Measurements from ENCODE around the gene NDUFB7. TPM values are rescaled to one million over a fixed set of nuclear protein-coding genes. Genes with fewer than 3 reads are reported as not detected.

NDUFB7 gene
- total RNA-seq, 1 donor from 2014 or later: 529 TPM

- intact Hi-C loops (cut with DNase I): no loop called here
- ATAC-seq (no peak), DNase-seq (ENCODE audit: missing footprints) (no peak)
Observed at GRCh38 chr19:14533450-14533849, 38.4 kb downstream of the NDUFB7 start.

GRCh38 chr19:14530506-14530905, 41.4 kb downstream of the NDUFB7 start:
- intact Hi-C loops (cut with DNase I): no loop called here
- DNase-seq (ENCODE audit: missing footprints): no peak
- ATAC-seq: no peak

GRCh38 chr19:14530005-14530348, 41.9 kb downstream of the NDUFB7 start:
- intact Hi-C loops (cut with DNase I): no loop called here
- DNase-seq (ENCODE audit: missing footprints) (peak; percentile 86), ATAC-seq (peak; percentile 0)

- peak; percentile 100 for DNase-seq (ENCODE audit: missing footprints)
- intact Hi-C loops (cut with DNase I): no loop called here
- ATAC-seq: peak; percentile 98
Observed at GRCh38 chr19:14529254-14530004, 42.4 kb downstream of the NDUFB7 start, which contains the start of gene TECR. TSS of gene TECR (plus strand) at chr19:14529594. CDS start at chr19:14529697, 103 bp downstream.

GRCh38 chr19:14528419-14529253, 43.2 kb downstream of the NDUFB7 start:
- ATAC-seq (no peak), DNase-seq (ENCODE audit: missing footprints) (no peak)
- intact Hi-C loops (cut with DNase I): no loop called here

GRCh38 chr19:14526423-14526822, 45.4 kb downstream of the NDUFB7 start:
- DNase-seq (ENCODE audit: missing footprints) (no peak), ATAC-seq (no peak)
- intact Hi-C loops (cut with DNase I): no loop called here

GRCh38 chr19:14525729-14526128, 46.1 kb downstream of the NDUFB7 start:
- ATAC-seq: no peak
- intact Hi-C loops (cut with DNase I): no loop called here
- DNase-seq (ENCODE audit: missing footprints): no peak

GRCh38 chr19:14520543-14520942, 51.3 kb downstream of the NDUFB7 start:
- no peak for ATAC-seq

GRCh38 chr19:14519860-14520407, 51.9 kb downstream of the NDUFB7 start:
- intact Hi-C loops (cut with DNase I): loop anchor here (5.0 kb wide), 1 partner anchor 52 kb away; the partner anchor contains the start of gene NDUFB7
- ATAC-seq: no peak
- no peak for DNase-seq (ENCODE audit: missing footprints)

More at GRCh38 chr19:14520543-14520942, 51.3 kb downstream of the NDUFB7 start:
- intact Hi-C loops (cut with DNase I): no loop called here
- no peak for DNase-seq (ENCODE audit: missing footprints)

- no peak for DNase-seq (ENCODE audit: missing footprints)
- ATAC-seq: no peak
- intact Hi-C loops (cut with DNase I): loop anchor here (5.0 kb wide), 1 partner anchor 53 kb away; the partner anchor contains the start of gene NDUFB7
Observed at GRCh38 chr19:14519245-14519859, 52.5 kb downstream of the NDUFB7 start.

- DNase-seq (ENCODE audit: missing footprints): peak; percentile 90
- peak; percentile 85 for ATAC-seq
- intact Hi-C loops (cut with DNase I): loop anchor here (5.0 kb wide), 1 partner anchor 54 kb away; the partner anchor contains the start of gene NDUFB7
Observed at GRCh38 chr19:14517840-14518505, 53.9 kb downstream of the NDUFB7 start, which contains the start of gene DNAJB1. TSS of gene DNAJB1 (minus strand) at chr19:14518397. CDS start at chr19:14518349, 48 bp downstream.

- intact Hi-C loops (cut with DNase I): loop anchor here (5.0 kb wide), 1 partner anchor 55 kb away; the partner anchor contains the start of gene NDUFB7
- DNase-seq (ENCODE audit: missing footprints): no peak
- no peak for ATAC-seq
Observed at GRCh38 chr19:14517446-14517839, 54.4 kb downstream of the NDUFB7 start.

- intact Hi-C loops (cut with DNase I): loop anchor here (5.0 kb wide), 1 partner anchor 55 kb away; the partner anchor contains the start of gene NDUFB7
- DNase-seq (ENCODE audit: missing footprints) (no peak), ATAC-seq (no peak)
Observed at GRCh38 chr19:14516746-14517438, 55.0 kb downstream of the NDUFB7 start.

Small RNA genes within 50 kb of the gene (microRNA-seq; reads per million reads assigned to microRNA genes)
- gene MIR639: not detected

Other genes starting within 250 kb of the NDUFB7 start
- gene ADGRE5, start 190.6 kb downstream of the NDUFB7 start, total RNA-seq: 32.6 TPM
- 32.2 TPM for gene DDX39A, start 152.7 kb downstream of the NDUFB7 start, total RNA-seq
- 149 TPM for gene PKN1, start 138.8 kb downstream of the NDUFB7 start, total RNA-seq
- not detected for gene PTGER1, start 96.7 kb downstream of the NDUFB7 start, total RNA-seq
- gene GIPC1, start 75.9 kb downstream of the NDUFB7 start, total RNA-seq: 50.0 TPM
- gene DNAJB1, start 53.7 kb downstream of the NDUFB7 start, total RNA-seq: 46.9 TPM
- gene TECR, start 42.5 kb downstream of the NDUFB7 start, total RNA-seq: 77.4 TPM
- not detected for gene CLEC17A, start 11.0 kb upstream of the NDUFB7 start, total RNA-seq
- gene ADGRE3, start 102.8 kb upstream of the NDUFB7 start, total RNA-seq: 0.11 TPM
- gene ZNF333, start 118.0 kb upstream of the NDUFB7 start, total RNA-seq: 6.1 TPM
- gene ADGRE2, start 206.5 kb upstream of the NDUFB7 start, total RNA-seq: 0.87 TPM